ENCODE measurements around the gene LZTFL1. TPM values are rescaled to one million over a fixed set of nuclear protein-coding genes. Genes with fewer than 3 reads are reported as not detected.
"Not testable (repeated sequence)": the region's sequence is repeated elsewhere in the genome, so short reads cannot be mapped to it uniquely, and the experiment has no call there.

LZTFL1 gene
- total RNA-seq, 1 donor from 2014 or later, result 6.7 TPM

DNA sequence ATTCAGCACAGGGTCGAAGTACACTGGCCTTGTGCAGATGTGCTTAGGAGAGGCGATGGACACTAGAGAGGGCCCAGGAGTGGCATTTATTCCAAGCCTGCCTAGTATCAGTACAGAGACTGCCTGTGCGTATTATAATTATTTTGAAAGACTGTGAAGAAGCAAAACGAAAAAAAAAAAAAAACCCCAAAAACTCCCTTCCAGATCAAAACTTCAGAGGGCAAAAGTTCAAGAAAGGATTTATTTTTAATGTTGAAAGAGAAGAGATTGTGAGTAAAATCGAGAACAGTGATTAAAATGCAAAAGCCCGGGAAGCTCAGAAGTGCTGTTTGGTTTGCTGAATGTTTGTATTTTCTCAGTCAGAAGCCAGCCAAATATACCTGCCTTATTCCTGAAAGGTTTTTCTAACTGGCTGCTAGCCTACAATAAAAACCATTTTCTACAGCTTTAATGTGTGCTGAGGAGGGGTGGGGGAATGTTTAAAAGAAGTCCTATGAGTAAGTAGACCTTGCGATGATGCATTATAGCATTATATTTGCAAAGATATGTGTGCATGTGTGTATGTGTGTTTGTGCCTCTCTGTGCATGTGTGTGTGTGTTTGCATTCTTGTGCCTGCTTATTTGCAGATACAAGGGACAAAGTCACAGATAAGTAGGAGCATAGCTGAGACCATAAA, 19.3 kb upstream of the LZTFL1 start:
- no peak overlapping the region for H3K4me3 ChIP-seq
- TF ChIP-seq, protein P1, sequence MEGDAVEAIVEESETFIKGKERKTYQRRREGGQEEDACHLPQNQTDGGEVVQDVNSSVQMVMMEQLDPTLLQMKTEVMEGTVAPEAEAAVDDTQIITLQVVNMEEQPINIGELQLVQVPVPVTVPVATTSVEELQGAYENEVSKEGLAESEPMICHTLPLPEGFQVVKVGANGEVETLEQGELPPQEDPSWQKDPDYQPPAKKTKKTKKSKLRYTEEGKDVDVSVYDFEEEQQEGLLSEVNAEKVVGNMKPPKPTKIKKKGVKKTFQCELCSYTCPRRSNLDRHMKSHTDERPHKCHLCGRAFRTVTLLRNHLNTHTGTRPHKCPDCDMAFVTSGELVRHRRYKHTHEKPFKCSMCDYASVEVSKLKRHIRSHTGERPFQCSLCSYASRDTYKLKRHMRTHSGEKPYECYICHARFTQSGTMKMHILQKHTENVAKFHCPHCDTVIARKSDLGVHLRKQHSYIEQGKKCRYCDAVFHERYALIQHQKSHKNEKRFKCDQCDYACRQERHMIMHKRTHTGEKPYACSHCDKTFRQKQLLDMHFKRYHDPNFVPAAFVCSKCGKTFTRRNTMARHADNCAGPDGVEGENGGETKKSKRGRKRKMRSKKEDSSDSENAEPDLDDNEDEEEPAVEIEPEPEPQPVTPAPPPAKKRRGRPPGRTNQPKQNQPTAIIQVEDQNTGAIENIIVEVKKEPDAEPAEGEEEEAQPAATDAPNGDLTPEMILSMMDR (IDR thresholded peaks at IDR 0.05), result no peak
- no peaks in the 10 kb centered on the region for H3K36me3 ChIP-seq
- H3K27ac ChIP-seq, result no peak overlapping the region
- no peaks in the 10 kb centered on the region for H3K9me3 ChIP-seq
- no peak for DNase-seq (ENCODE audit: low spot score in 2 of 2)
- H3K4me1 ChIP-seq, result no peaks in the 10 kb centered on the region
- H3K27me3 ChIP-seq, result no peaks in the 10 kb centered on the region
- intact Hi-C loops (cut with DNase I), result no loop called here

DNA sequence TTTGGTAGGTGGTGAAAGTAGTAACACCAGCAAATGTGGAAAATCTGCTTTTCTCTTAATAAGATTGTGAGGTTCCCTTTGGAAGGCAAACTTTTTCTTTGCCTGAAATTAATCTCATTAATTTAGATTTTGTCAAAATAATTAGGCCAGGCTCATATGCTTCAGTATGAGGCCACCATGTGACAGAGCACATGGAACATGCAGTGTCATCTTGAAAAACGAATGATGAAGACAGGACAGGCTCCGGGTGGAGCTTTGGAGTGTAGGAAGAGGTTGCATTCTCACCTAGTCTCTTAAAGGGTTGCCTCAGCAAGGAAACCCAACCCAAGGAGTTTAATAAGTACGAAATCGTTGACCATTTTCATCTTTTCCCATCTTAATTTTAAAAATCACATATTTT, 18.6 kb upstream of the LZTFL1 start:
- DNase-seq (ENCODE audit: low spot score in 2 of 2), result no peak
- Histone ChIP-seq H3K9me3 (no peaks in the 10 kb centered on the region), H3K4me1 (no peaks in the 10 kb centered on the region), H3K36me3 (no peaks in the 10 kb centered on the region), H3K4me3 (no peak overlapping the region), H3K27ac (no peak overlapping the region), H3K27me3 (no peaks in the 10 kb centered on the region)
- TF ChIP-seq, protein P1 (IDR thresholded peaks at IDR 0.05), result no peak
- intact Hi-C loops (cut with DNase I), result no loop called here

DNA sequence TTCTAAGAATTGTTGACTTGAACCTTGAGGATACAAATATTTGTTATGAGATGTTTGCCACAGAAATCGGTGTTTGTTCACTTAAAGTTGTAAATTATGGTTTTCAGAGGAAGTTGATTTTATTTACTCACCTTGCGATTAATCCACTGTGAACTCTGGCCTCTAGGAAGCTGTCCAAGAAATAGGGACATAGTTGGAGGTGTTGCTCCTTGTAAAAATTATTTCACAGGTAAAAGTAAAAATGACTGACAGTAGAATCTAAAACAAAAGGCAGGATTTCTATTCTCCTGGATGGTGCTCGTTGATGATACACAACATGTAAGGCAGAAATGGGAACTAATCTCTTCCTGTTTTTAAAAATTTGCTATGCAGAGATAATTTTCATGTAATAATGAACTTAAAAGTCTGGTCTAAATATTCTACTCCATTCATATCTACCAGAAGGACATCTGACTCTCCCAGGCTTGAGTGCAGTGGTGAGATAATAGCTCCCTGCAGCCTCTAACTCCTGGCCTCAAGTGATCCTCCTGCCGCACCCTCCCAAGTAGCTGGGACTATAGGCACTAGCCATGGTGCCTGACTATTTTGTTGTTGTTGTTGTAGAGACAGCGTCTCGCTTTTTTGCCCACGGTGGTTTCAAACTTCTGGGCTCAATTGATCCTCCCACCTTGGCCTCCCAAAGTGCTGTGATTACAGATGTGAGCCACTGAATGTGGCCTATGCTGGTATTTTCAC, 17.1 kb upstream of the LZTFL1 start:
- Histone ChIP-seq H3K27ac (no peak overlapping the region), H3K4me3 (no peak overlapping the region), H3K9me3 (no peaks in the 10 kb centered on the region), H3K4me1 (no peaks in the 10 kb centered on the region), H3K36me3 (no peaks in the 10 kb centered on the region), H3K27me3 (no peaks in the 10 kb centered on the region)
- intact Hi-C loops (cut with DNase I), result no loop called here
- TF ChIP-seq, protein P1 (IDR thresholded peaks at IDR 0.05), result no peak
- no peak for DNase-seq (ENCODE audit: low spot score in 2 of 2)

DNA sequence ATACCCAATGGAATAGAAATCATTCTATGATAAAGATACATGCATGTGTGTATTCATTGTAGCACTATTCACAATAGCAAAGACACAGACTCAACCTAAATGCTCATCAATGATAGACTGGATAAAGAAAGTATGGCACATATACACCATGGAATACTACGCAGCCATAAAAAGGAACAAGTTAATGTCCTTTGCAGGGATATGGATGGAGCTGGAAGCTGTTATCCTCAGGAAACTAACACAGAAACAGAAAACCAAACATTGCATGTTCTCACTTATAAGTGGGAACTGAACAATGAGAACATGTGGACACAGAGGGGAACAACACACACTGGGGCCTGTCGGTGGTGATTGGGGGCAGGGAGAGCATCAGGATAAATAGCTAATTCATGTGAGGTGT, 15.1 kb upstream of the LZTFL1 start:
- H3K27ac ChIP-seq; H3K27me3 ChIP-seq; H3K4me1 ChIP-seq; H3K9me3 ChIP-seq; DNase-seq (ENCODE audit: low spot score in 2 of 2); H3K36me3 ChIP-seq; intact Hi-C loops (cut with DNase I); H3K4me3 ChIP-seq: not testable (repeated sequence)

DNA sequence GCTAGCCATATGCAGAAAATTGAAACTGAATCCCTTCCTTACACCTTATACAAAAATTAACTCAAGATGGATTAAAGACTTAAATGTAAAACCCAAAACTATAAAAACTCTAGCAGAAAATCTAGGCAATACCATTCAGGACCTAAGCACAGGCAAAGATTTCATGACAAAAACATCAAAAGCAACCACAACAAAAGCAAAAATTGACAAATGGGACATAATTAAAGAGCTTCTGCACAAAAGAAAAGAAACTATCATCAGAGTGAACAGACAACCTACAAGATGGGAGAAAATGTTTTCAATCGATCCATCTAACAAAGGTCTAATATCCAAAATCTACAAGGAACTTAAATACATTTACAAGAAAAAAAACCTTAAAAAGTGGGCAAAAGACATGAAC, 14.4 kb upstream of the LZTFL1 start:
- intact Hi-C loops (cut with DNase I); DNase-seq (ENCODE audit: low spot score in 2 of 2); H3K9me3 ChIP-seq; H3K36me3 ChIP-seq; H3K4me3 ChIP-seq; H3K27ac ChIP-seq; H3K4me1 ChIP-seq; H3K27me3 ChIP-seq: not testable (repeated sequence)

DNA sequence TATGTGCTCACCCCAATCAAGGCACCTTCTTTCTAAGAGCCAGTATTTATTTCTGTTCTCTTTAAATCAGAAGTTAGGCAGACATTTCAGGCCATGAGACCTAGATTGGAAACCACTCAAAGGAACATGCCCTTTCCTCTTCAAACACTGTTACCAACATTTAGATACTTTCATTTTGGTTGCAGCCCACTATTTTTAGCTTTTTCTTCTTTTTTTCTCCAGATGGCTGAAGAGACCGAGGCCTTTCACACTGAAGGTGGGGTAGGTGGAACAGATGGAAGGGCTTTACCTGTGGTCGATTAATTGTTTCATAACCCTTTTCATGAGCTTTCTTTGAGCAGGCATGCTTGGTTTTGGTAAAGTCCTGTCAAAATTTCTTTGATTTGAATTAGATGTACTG, 10.9 kb upstream of the LZTFL1 start:
- Histone ChIP-seq H3K36me3 (no peaks in the 10 kb centered on the region), H3K4me3 (no peak overlapping the region), H3K27ac (no peak overlapping the region), H3K9me3 (no peaks in the 10 kb centered on the region), H3K27me3 (no peaks in the 10 kb centered on the region), H3K4me1 (no peaks in the 10 kb centered on the region)
- no peak for DNase-seq (ENCODE audit: low spot score in 2 of 2)
- TF ChIP-seq, protein P1 (IDR thresholded peaks at IDR 0.05), result no peak
- intact Hi-C loops (cut with DNase I), result no loop called here

Data from ascending aorta (tissue), 2 donors.